ENCODE measurements around the gene RANBP17. TPM values are rescaled to one million over a fixed set of nuclear protein-coding genes. Genes with fewer than 3 reads are reported as not detected.

The RANBP17 gene
- total RNA-seq, 1 donor from 2014 or later, result 22.0 TPM

DNA sequence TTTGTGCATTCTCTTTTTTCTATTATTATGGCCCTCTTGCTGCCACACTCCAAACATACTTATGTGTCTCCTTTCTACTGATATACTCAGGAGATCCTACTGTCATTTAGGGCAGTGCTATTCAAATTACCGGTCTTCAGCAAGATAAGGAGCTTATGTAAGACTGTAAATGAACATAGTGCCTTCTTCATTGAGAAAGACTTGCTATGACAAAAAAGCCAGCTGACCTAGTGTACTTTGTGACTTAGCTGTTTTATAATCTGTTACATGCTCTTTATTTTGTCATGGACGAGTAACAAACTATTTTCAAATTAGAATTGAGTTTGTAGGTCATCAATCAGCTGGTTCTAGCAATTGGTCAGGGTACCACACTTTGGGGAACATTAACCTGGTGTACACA is 32.8 kb downstream of the RANBP17 start:
- Mint-ChIP-seq H3K4me1 (ENCODE audit: unreplicated experiment) (no peaks in the 10 kb centered on the region), H3K36me3 (peaks cover 26% of the 10 kb centered on the region), H3K27ac (no peak overlapping the region), H3K27me3 (no peaks in the 10 kb centered on the region), H3K9me3 (peaks cover 7% of the 10 kb centered on the region), H3K4me3 (no peak overlapping the region)
- TF ChIP-seq, protein P1, sequence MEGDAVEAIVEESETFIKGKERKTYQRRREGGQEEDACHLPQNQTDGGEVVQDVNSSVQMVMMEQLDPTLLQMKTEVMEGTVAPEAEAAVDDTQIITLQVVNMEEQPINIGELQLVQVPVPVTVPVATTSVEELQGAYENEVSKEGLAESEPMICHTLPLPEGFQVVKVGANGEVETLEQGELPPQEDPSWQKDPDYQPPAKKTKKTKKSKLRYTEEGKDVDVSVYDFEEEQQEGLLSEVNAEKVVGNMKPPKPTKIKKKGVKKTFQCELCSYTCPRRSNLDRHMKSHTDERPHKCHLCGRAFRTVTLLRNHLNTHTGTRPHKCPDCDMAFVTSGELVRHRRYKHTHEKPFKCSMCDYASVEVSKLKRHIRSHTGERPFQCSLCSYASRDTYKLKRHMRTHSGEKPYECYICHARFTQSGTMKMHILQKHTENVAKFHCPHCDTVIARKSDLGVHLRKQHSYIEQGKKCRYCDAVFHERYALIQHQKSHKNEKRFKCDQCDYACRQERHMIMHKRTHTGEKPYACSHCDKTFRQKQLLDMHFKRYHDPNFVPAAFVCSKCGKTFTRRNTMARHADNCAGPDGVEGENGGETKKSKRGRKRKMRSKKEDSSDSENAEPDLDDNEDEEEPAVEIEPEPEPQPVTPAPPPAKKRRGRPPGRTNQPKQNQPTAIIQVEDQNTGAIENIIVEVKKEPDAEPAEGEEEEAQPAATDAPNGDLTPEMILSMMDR (conservative IDR thresholded peaks at IDR 0.05), result no peak
- no peak for DNase-seq (ENCODE audit: extremely low spot score, unreplicated experiment)

DNA sequence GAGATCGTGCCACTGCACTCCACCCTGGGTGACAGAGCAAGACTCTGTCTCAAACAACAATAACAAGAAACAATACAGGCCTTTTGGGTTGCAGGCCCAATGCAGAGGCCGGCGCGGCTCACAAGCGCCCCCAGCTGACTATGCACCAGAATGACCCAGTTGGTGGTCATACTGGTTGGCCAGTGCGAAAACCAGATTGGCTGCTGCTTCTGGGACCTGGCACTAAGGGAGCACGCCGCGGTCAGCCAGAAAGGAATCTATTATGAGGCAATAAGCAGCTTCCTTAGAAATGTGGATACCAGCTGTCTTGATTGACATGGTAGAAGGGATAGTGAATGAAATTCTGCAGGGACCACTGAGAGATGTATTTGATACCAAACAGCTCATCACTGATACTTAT is 35.0 kb downstream of the RANBP17 start:
- no peak overlapping the region for H3K4me3 Mint-ChIP-seq
- no peaks in the 10 kb centered on the region for H3K4me1 Mint-ChIP-seq (ENCODE audit: unreplicated experiment)
- H3K36me3 Mint-ChIP-seq, result peaks cover 43% of the 10 kb centered on the region
- TF ChIP-seq, protein P1 (conservative IDR thresholded peaks at IDR 0.05), result peak; percentile 63
- DNase-seq (ENCODE audit: extremely low spot score, unreplicated experiment), result peak; percentile 64
- H3K27me3 Mint-ChIP-seq, result no peaks in the 10 kb centered on the region
- no peak overlapping the region for H3K27ac Mint-ChIP-seq
- peaks cover 18% of the 10 kb centered on the region for H3K9me3 Mint-ChIP-seq

DNA sequence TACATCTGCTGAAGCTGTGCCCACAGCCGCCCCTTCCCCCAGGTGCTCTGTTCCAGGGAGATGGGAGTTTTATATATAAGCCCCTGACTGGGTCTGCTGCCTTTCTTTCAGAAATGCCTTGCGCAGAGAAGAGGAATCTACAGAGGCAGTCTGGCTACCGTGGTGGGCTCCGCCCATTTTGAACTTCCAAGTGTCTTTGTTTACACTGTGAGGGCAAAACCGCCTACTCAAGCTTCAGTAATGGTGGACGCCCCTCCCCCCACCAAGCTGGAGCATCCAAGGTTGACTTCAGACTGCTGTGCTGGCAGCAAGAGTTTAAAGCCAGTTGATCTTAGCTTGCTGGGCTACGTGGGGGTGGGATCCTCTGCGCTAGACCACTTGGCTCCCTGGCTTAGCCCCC is 41.3 kb downstream of the RANBP17 start:
- TF ChIP-seq, protein P1 (conservative IDR thresholded peaks at IDR 0.05), result no peak
- Mint-ChIP-seq H3K4me3 (no peak overlapping the region), H3K9me3 (peaks cover 20% of the 10 kb centered on the region), H3K27ac (no peak overlapping the region), H3K27me3 (no peaks in the 10 kb centered on the region), H3K36me3 (peaks cover 35% of the 10 kb centered on the region), H3K4me1 (ENCODE audit: unreplicated experiment) (no peaks in the 10 kb centered on the region)
- DNase-seq (ENCODE audit: extremely low spot score, unreplicated experiment), result no peak

DNA sequence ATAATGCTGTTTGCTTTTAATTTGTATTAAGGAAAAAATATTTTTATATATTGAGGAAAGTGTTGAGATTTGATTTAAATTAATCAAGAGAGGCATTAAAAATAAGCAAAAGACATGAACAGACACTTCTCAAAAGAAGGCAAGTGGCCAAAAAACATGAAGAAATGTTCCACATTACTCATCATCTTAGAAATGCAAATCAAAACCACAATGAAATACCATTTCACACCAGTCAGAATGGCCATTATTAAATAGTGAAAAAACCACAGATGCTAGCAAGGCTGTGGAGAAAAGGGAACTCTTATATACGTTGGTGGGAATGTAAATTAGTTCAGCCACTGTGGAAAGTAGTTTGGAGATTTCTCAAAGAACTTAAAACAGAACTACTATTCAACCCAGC is 45.9 kb downstream of the RANBP17 start:
- Mint-ChIP-seq H3K4me3 (no peak overlapping the region), H3K4me1 (ENCODE audit: unreplicated experiment) (no peaks in the 10 kb centered on the region), H3K9me3 (no peaks in the 10 kb centered on the region), H3K27me3 (no peaks in the 10 kb centered on the region), H3K36me3 (no peaks in the 10 kb centered on the region), H3K27ac (no peak overlapping the region)
- TF ChIP-seq, protein P1 (conservative IDR thresholded peaks at IDR 0.05), result no peak
- DNase-seq (ENCODE audit: extremely low spot score, unreplicated experiment), result no peak

DNA sequence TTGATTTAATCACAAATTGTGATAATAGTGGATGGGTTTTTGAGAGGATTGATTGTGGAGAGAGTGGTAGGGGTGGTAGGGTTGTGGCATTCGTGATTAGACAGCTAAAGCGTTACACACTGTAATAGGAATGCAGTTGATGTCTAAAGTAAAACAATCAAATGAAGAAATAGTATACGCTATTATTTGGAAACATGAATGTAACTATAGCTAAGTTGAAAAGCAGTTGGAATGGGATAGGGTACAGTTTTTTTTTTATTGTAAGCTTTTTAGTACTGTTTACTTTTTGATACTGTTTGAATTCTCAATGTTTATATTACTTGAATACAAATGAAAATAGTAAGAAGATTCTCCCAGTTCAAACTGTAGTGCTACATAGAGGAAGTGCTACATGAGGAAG is 51.8 kb downstream of the RANBP17 start:
- Mint-ChIP-seq H3K27ac (no peak overlapping the region), H3K9me3 (no peaks in the 10 kb centered on the region), H3K36me3 (no peaks in the 10 kb centered on the region)

More for the DNA sequence above, 51.8 kb downstream of the RANBP17 start:
- no peak for DNase-seq (ENCODE audit: extremely low spot score, unreplicated experiment)
- Mint-ChIP-seq H3K4me3 (no peak overlapping the region), H3K27me3 (no peaks in the 10 kb centered on the region), H3K4me1 (ENCODE audit: unreplicated experiment) (no peaks in the 10 kb centered on the region)
- TF ChIP-seq, protein P1 (conservative IDR thresholded peaks at IDR 0.05), result no peak

Measured in type B pancreatic cell (in vitro differentiated cells).